Sigmoid colon (tissue), 7 donors: ENCODE results near the gene NOXO1. TPM values are rescaled to one million over a fixed set of nuclear protein-coding genes. Genes with fewer than 3 reads are reported as not detected.

Experiments used
- DNase-seq: peaks from one replicate; pipeline ENCODE4 v3.0.0-alpha.2; 2019
- H3K27ac ChIP-seq, 4 donors: fragments of 200-600 bp; sonication (generic); one replicate each; pipeline ENCODE4 v1.5.1; 2016 to 2019; ENCODE audit warnings: mild to moderate bottlenecking in 1 of 4
- H3K27me3 ChIP-seq, 3 donors: fragments of 200-600 bp; sonication (generic); one replicate each; pipeline ENCODE4 v1.5.1; 2019; ENCODE audit warnings: mild to moderate bottlenecking in 1 of 3
- H3K36me3 ChIP-seq, 4 donors: fragments of 200-600 bp; sonication (generic); one replicate each; pipeline ENCODE4 v1.5.1; 2016 to 2019
- H3K4me1 ChIP-seq, 4 donors: fragments of 200-600 bp; sonication (generic); one replicate each; pipeline ENCODE4 v1.5.1; 2017 to 2019
- H3K4me3 ChIP-seq, 4 donors: fragments of 200-600 bp; sonication (generic); one replicate each; pipeline ENCODE4 v1.5.1; 2017 to 2019; ENCODE audit warnings: mild to moderate bottlenecking in 2 of 4, moderate library complexity in 1 of 4
- H3K9me3 ChIP-seq, 4 donors: fragments of 200-600 bp in 3 of 4; sonication (generic) in 3 of 4; one replicate each; pipeline versions ENCODE4 v1.5.1 to v1.6.1; 2013 to 2019
- EP300 ChIP-seq, 4 donors: sonication (generic); formaldehyde crosslinking; IDR thresholded peaks; one replicate each; pipeline ENCODE4 v1.6.1; 2017; ENCODE audit warnings: antibody characterized with exemption in 4 of 4
- POLR2A ChIP-seq, 2 donors: fragments of 450-650 bp; IDR thresholded peaks; one replicate each; pipeline ENCODE4 v1.6.1; 2016; ENCODE audit warnings: antibody characterized with exemption in 2 of 2, mild to moderate bottlenecking in 2 of 2, moderate library complexity in 2 of 2
- POLR2AphosphoS5 ChIP-seq, 4 donors: sonication (generic); formaldehyde crosslinking; IDR thresholded peaks; one replicate each; pipeline ENCODE4 v1.6.1; 2017; ENCODE audit warnings: antibody characterized with exemption in 4 of 4
- WGBS, 2 donors: extraction: QIAGEN DNeasy Blood & Tissue Kit; methylation state at CpG; one replicate each; pipeline ENCODE4 v1.1.7; 2013; 5-methylcytosine and 5-hydroxymethylcytosine counted together
- intact Hi-C: fragments of 100-400 bp; cut with DNase I; formaldehyde crosslinking; loops from one replicate; pipeline ENCODE4 v1.15.1; 2023
- polyA plus RNA-seq, 3 donors: library from polyadenylated mRNA; stranded (reverse); fragments of 200-250 nt; gene quantifications; one replicate each; pipeline ENCODE4 v1.2.3, GENCODE V29; 2013
- total RNA-seq, 4 donors: library from RNA; depleted of rRNA; stranded (reverse); fragments of >200 nt; gene quantifications; one replicate each; pipeline ENCODE4 v1.1.0, GENCODE V29; 2016
- TF ChIP-seq, protein P1 (sequence below), 4 experiments: fragments of 450-650 bp in 3 of 4; fragments of 200-600 bp in 1 of 4; IDR thresholded peaks; one replicate each; pipeline ENCODE4 v1.5.1; 2016 to 2019; ENCODE audit warnings: antibody characterized with exemption in 4 of 4, mild to moderate bottlenecking in 3 of 4, moderate library complexity in 2 of 4
- donor health status: healthy with polysubstance abuse.
- donor health status: Bipolar disorder and iron deficiency.
- donor health status: healthy.

The NOXO1 gene
- total and polyA plus RNA-seq, 7 donors, result 13.8 to 47.3 (median 15.0) TPM; not detected in 4

DNA sequence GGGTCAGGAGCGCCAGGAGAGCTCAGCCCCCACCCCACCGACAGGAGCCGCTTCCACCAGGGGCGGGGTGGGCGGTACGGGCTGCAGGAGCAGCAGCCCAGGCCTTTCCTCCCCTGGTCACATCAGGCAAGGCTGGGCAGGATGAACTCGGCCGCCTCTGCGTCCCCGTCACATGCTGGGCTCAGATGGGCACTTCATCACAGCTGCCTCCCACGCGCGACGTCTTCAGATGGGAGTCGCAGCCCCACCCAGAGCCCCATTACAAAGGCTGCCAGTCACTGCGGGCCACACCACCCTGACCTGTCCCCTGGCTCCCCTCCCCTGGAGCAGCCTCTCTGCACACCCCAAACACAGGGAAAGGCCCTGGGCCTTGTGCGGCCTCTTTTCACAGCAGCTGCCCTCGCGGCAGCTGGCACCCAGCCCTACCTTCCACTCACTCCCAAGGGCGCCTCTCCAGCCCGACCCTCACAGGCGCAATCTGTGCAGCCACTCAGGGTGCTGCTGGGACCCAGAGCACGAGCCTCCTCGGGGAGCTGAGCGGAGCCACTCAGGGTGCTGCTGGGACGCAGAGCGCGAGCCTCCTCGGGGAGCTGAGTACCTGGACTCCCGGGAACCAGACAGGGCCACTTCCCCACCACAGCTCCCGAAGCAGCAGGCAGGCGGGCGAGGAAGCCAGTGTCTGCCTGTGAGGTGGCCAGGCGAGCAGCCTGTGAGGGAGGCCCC, 23.7 kb upstream of the NOXO1 start:
- Histone ChIP-seq H3K27ac (peak overlapping the region in 1 of 4 donors; percentile 37), H3K4me3 (no peak overlapping the region), H3K36me3 (peaks cover 20 to 36% (median 28%) of the 10 kb centered on the region in 4 donors), H3K27me3 (no peaks in the 10 kb centered on the region), H3K4me1 (peaks cover 0 to 63% (median 54%) of the 10 kb centered on the region in 4 donors), H3K9me3 (no peaks in the 10 kb centered on the region)
- no peak for TF ChIP-seq POLR2A (IDR thresholded peaks at IDR 0.05)
- no peak for DNase-seq
- 84 to 85% methylated on average over 34 of the region's 34 CpGs for WGBS, 2 donors
- intact Hi-C loops, result no loop called here

DNA sequence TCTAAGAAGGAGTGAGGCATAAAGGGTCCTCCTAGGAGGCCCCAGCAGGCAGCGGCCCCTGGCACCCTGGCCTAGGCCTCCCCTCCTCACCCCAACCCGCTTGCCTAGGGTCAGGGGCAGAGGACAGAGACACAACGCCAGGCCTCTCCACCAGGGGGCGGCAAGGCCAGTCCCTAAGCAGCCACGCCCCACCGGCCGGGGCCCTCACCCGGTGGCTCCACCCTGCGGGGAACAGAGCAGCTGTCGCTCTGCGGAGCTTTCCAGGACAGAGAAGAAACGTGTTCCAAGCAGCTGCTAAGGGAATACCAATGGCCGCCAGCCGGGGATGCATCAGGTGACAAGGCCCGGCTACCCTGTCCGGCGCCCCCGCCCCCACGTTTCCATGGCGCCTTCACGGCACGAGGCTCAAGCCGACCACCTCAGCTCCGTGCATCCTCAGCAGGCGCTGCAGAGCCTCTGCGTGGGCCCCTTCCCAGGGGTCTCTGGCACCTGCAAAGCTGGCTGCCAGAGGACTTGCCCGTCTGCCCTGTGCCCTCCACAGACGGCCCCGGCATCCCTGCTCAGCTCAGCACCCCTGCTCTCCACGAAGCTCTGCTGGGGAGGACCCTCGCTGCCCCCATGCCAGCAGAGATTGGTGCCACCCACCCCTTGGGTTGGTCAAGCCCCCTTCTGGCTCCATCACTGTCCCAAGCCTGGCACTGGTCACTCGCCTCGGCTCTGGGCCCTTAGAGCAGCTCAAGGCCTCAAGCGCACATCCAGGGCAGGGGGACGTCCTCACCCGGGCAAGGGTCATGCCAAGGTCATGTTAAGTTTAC, 22.8 kb upstream of the NOXO1 start:
- Histone ChIP-seq H3K36me3 (peaks cover 29 to 45% (median 37%) of the 10 kb centered on the region in 4 donors), H3K4me1 (peaks cover 0 to 59% (median 53%) of the 10 kb centered on the region in 4 donors), H3K27me3 (no peaks in the 10 kb centered on the region), H3K4me3 (peak overlapping the region in 2 of 4 donors; percentile 1 to 17), H3K27ac (peak overlapping the region in 2 of 4 donors; percentile 15 to 37), H3K9me3 (no peaks in the 10 kb centered on the region)
- intact Hi-C loops, result no loop called here
- WGBS, 2 donors, result 21 to 32% methylated on average over 36 of the region's 36 CpGs
- peak; percentile 93 for DNase-seq
- TF ChIP-seq, protein P1, sequence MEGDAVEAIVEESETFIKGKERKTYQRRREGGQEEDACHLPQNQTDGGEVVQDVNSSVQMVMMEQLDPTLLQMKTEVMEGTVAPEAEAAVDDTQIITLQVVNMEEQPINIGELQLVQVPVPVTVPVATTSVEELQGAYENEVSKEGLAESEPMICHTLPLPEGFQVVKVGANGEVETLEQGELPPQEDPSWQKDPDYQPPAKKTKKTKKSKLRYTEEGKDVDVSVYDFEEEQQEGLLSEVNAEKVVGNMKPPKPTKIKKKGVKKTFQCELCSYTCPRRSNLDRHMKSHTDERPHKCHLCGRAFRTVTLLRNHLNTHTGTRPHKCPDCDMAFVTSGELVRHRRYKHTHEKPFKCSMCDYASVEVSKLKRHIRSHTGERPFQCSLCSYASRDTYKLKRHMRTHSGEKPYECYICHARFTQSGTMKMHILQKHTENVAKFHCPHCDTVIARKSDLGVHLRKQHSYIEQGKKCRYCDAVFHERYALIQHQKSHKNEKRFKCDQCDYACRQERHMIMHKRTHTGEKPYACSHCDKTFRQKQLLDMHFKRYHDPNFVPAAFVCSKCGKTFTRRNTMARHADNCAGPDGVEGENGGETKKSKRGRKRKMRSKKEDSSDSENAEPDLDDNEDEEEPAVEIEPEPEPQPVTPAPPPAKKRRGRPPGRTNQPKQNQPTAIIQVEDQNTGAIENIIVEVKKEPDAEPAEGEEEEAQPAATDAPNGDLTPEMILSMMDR (IDR thresholded peaks at IDR 0.05), result peak; percentile 64 to 92 (median 87)
- TF ChIP-seq POLR2A (IDR thresholded peaks at IDR 0.05) (no peak), EP300 (IDR thresholded peaks at IDR 0.05) (no peak)

DNA sequence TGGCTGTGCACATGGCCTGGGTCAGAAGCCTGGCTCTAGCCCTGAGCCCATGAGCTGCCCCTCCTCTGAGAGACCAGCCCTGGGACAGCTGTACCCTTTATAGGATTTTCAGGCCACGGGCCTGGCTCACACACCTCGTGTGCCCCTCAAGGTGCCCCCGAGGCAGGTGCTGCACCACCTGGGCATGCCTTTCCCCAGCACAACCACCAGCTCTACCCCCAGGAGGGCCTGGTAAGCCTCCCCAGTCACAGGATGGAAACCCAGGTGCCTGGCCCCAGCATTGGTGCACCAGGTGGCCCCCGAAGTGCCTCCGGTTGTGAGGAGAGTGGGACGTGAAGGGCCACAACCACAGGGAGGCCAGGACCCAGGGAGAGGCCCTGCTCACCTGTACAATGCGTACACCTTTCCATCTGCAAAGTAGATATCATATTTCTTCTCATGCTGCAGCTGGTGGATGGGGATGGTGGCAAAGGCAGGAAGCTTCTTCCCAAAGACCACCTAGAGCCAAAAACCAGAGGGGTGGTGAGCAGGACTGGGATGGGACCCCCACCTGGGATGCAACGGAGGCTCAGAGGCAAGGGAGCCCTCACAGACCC, 22.1 kb upstream of the NOXO1 start:
- WGBS, 2 donors, result 72 to 83% methylated on average over 8 of the region's 8 CpGs
- intact Hi-C loops, result no loop called here
- no peak for TF ChIP-seq EP300 (IDR thresholded peaks at IDR 0.05)
- Histone ChIP-seq H3K4me1 (peaks cover 0 to 52% (median 46%) of the 10 kb centered on the region in 4 donors), H3K4me3 (no peak overlapping the region), H3K27me3 (no peaks in the 10 kb centered on the region), H3K27ac (peak overlapping the region in 1 of 4 donors; percentile 37), H3K9me3 (no peaks in the 10 kb centered on the region), H3K36me3 (peaks cover 36 to 52% (median 43%) of the 10 kb centered on the region in 4 donors)
- DNase-seq, result no peak

DNA sequence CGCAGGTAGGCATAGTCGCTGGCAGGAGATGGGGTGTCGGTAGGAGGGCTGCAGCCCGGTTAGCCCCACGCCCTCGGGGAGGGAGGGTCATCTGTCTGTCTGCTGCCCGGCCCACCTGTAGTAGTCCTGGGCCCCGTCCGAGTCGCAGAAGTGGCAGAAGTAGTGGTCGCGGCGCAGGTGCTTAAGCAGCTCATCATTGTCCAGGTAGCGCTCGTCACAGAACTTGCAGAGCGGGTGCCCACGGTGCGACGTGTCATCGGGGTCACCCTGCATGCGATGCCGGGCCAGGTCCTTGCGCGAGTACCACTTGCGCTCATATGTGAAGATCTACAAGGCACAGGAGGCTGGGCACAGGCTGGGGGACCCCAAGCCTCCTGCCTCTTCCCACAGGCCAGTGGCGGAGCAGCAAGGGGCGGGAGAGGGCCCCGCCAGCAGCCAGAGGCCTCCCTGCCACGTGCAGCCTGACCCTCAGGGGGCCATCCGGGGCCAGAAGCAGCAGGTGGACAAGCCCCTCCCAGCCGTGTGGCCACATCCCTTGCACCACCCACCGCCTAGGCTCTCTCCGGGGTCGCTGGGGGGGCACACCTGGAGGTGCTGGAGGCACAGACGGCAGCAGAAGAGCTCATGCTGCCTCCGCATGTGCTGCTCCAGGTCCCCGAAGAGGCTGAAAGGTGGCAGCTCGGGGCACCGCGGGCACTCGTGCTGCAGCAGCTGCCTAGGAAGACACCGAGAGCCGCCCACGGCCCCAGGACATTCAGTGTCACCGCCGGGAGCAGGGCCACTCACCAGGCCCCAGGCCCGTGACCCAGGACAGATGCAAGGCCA, 21.3 kb upstream of the NOXO1 start:
- Histone ChIP-seq H3K9me3 (no peaks in the 10 kb centered on the region), H3K4me1 (peaks cover 0 to 45% (median 42%) of the 10 kb centered on the region in 4 donors), H3K4me3 (no peak overlapping the region), H3K36me3 (peaks cover 36 to 59% (median 49%) of the 10 kb centered on the region in 4 donors), H3K27me3 (no peaks in the 10 kb centered on the region), H3K27ac (no peak overlapping the region)
- TF ChIP-seq EP300 (IDR thresholded peaks at IDR 0.05) (no peak), POLR2A (IDR thresholded peaks at IDR 0.05) (no peak), POLR2AphosphoS5 (IDR thresholded peaks at IDR 0.05) (no peak)
- TF ChIP-seq, protein P1 (IDR thresholded peaks at IDR 0.05), result no peak
- no peak for DNase-seq
- WGBS, 2 donors, result 94 to 95% methylated on average over 47 of the region's 47 CpGs
- intact Hi-C loops, result no loop called here
